IMR-90 (cell line): ENCODE measurements around the gene CBX8. TPM values are rescaled to one million over a fixed set of nuclear protein-coding genes. Genes with fewer than 3 reads are reported as not detected.

Experiments
- ATAC-seq: fragments of 200-7000 bp; cut with Tn5 transposase; 2 replicates; pipeline ENCODE4 v1.9.1; 2020; ENCODE audit warnings: low read depth, mild to moderate bottlenecking, moderate library complexity
- BruUV-seq: library from RNA; stranded (reverse); fragments of 400-500 nt; replicated peaks from 2 replicates; lab custom pipeline; 2021; lab: Mats Ljungman, UMichigan
- CTCF ChIA-PET: fragments of 300-600 bp; formaldehyde crosslinking; extraction: SDS; loops from one replicate; lab custom pipeline; 2021; ENCODE audit warnings: antibody characterized with exemption; lab: Yijun Ruan, JAX
- POLR2A ChIA-PET: fragments of 300-600 bp; sonication (Branson Sonifier 250); formaldehyde crosslinking; loops from one replicate; lab custom pipeline; 2022; ENCODE audit warnings: antibody characterized with exemption; ENCODE audit not compliant: unreplicated experiment; lab: Charles Lee
- DNase-seq: peaks from one replicate; pipeline ENCODE4 v3.0.0; 2013
- H2AFZ ChIP-seq: replicated peaks from 2 replicates; pipeline ENCODE3; 2013; ENCODE audit warnings: low read length, mild to moderate bottlenecking; ENCODE audit not compliant: poor library complexity
- H2AK5ac ChIP-seq: 2 replicates; pipeline ENCODE4 v1.6.1; 2013; ENCODE audit warnings: low read depth, low read length, inconsistent platforms
- H2AK9ac ChIP-seq: replicated peaks from 2 replicates; pipeline ENCODE3; 2013; ENCODE audit warnings: mild to moderate bottlenecking, low read depth, low read length, moderate library complexity; ENCODE audit not compliant: poor library complexity
- H2BK120ac ChIP-seq: 2 replicates; pipeline ENCODE4 v1.6.1; 2013; ENCODE audit warnings: low read depth, low read length, inconsistent platforms
- H2BK15ac ChIP-seq: 3 replicates; pipeline ENCODE4 v1.6.1; 2013; ENCODE audit warnings: low read depth, low read length, inconsistent platforms
- H2BK20ac ChIP-seq: 2 replicates; pipeline ENCODE4 v1.6.1; 2013; ENCODE audit warnings: low read depth, mild to moderate bottlenecking, inconsistent platforms, low read length, moderate library complexity
- H2BK5ac ChIP-seq: 2 replicates; pipeline ENCODE4 v1.6.1; 2013; ENCODE audit warnings: mild to moderate bottlenecking, low read depth, low read length, inconsistent platforms; ENCODE audit not compliant: poor library complexity, severe bottlenecking
- H3K14ac ChIP-seq: replicated peaks from 2 replicates; pipeline ENCODE4 v1.6.1; 2013; ENCODE audit warnings: low read depth, low read length, inconsistent platforms
- H3K18ac ChIP-seq: 2 replicates; pipeline ENCODE4 v1.6.1; 2013; ENCODE audit warnings: low read depth, low read length, control low read depth
- H3K23ac ChIP-seq: 2 replicates; pipeline ENCODE4 v1.6.1; 2013; ENCODE audit warnings: low read depth, low read length, inconsistent platforms
- H3K27ac ChIP-seq: 2 replicates; pipeline ENCODE4 v1.5.1; 2013; ENCODE audit warnings: mild to moderate bottlenecking, control low read depth, low read length; ENCODE audit not compliant: insufficient read depth
- H3K27me3 ChIP-seq: 2 replicates; pipeline ENCODE4 v1.6.1; 2013; ENCODE audit warnings: low read length; ENCODE audit not compliant: control insufficient read depth, insufficient read depth
- H3K36me3 ChIP-seq: 2 replicates; pipeline ENCODE4 v1.6.1; 2013; ENCODE audit warnings: low read length, mixed read lengths; ENCODE audit not compliant: control insufficient read depth, insufficient read depth
- H3K4ac ChIP-seq: 2 replicates; pipeline ENCODE4 v1.6.1; 2013; ENCODE audit warnings: low read depth, low read length, inconsistent platforms
- H3K4me1 ChIP-seq: 2 replicates; pipeline ENCODE4 v1.6.1; 2013; ENCODE audit warnings: low read length, mixed read lengths; ENCODE audit not compliant: control insufficient read depth, insufficient read depth
- H3K4me2 ChIP-seq: 2 replicates; pipeline ENCODE4 v1.6.1; 2013; ENCODE audit warnings: low read depth, mild to moderate bottlenecking, control low read depth, low read length, moderate library complexity
- H3K4me3 ChIP-seq: 2 replicates; pipeline ENCODE4 v1.5.1; 2013; ENCODE audit warnings: low read depth, mild to moderate bottlenecking, control low read depth, low read length, moderate library complexity; ENCODE audit not compliant: insufficient read depth
- H3K56ac ChIP-seq: 2 replicates; pipeline ENCODE4 v1.6.1; 2013; ENCODE audit warnings: low read length, inconsistent platforms; ENCODE audit not compliant: insufficient read depth; ENCODE audit errors: extremely low read depth
- H3K79me1 ChIP-seq, 2 experiments: 2 replicates each; pipeline ENCODE4 v1.6.1; 2013; ENCODE audit warnings: low read length in 2 of 2, inconsistent platforms in 1 of 2, low read depth in 1 of 2
- H3K9ac ChIP-seq: 2 replicates; pipeline ENCODE4 v1.6.1; 2013; ENCODE audit warnings: low read depth, low read length, control low read depth
- H3K9me1 ChIP-seq: 2 replicates; pipeline ENCODE4 v1.6.1; 2013; ENCODE audit warnings: low read length, inconsistent platforms; ENCODE audit not compliant: insufficient read depth
- H3K9me3 ChIP-seq: 2 replicates; pipeline ENCODE4 v1.6.1; 2013; ENCODE audit warnings: low read length; ENCODE audit not compliant: control insufficient read depth, insufficient read depth
- H4K20me1 ChIP-seq: 2 replicates; pipeline ENCODE4 v1.6.1; 2013; ENCODE audit warnings: low read length, inconsistent platforms; ENCODE audit not compliant: insufficient read depth
- H4K5ac ChIP-seq: 2 replicates; pipeline ENCODE4 v1.6.1; 2013; ENCODE audit warnings: mild to moderate bottlenecking, low read depth, low read length, control low read depth
- H4K8ac ChIP-seq, 2 experiments: 2 replicates each; pipeline ENCODE4 v1.6.1; 2013; ENCODE audit warnings: low read depth in 2 of 2, low read length in 2 of 2, control low read depth in 1 of 2, inconsistent platforms in 1 of 2
- H4K91ac ChIP-seq: 2 replicates; pipeline ENCODE4 v1.6.1; 2013; ENCODE audit warnings: low read depth, low read length, inconsistent platforms; ENCODE audit not compliant: insufficient read depth
- BHLHE40 ChIP-seq: fragments of 150-350 bp; IDR thresholded peaks from 2 replicates; pipeline ENCODE4 v1.6.1; 2016; ENCODE audit warnings: mild to moderate bottlenecking, low read depth, low read length
- MAFK ChIP-seq: IDR thresholded peaks from 2 replicates; pipeline ENCODE4 v1.6.1; 2012; ENCODE audit warnings: low read depth, low read length, improper control_type of control experiment
- MAZ ChIP-seq: IDR thresholded peaks from 2 replicates; pipeline ENCODE4 v1.6.1; 2012; ENCODE audit warnings: low read depth, mild to moderate bottlenecking, low read length, improper control_type of control experiment, moderate library complexity, borderline replicate concordance
- NFE2L2 ChIP-seq: fragments of 150-350 bp; IDR thresholded peaks from 2 replicates; pipeline ENCODE4 v1.6.1; 2016; ENCODE audit warnings: low read depth, mild to moderate bottlenecking, low read length
- RAD21 ChIP-seq: IDR thresholded peaks from 2 replicates; pipeline ENCODE4 v1.6.1; 2012; ENCODE audit warnings: low read length, improper control_type of control experiment
- RFX5 ChIP-seq: IDR thresholded peaks from 2 replicates; pipeline ENCODE4 v1.8.0; 2012; ENCODE audit warnings: low read depth, mild to moderate bottlenecking, low read length, moderate library complexity
- SMC3 ChIP-seq: fragments of 150-350 bp; IDR thresholded peaks from 2 replicates; pipeline ENCODE4 v1.6.1; 2016; ENCODE audit warnings: low read depth, mild to moderate bottlenecking, antibody characterized with exemption, low read length, moderate library complexity
- USF2 ChIP-seq: fragments of 150-350 bp; IDR thresholded peaks from 2 replicates; pipeline ENCODE4 v1.6.1; 2017; ENCODE audit warnings: mild to moderate bottlenecking, antibody characterized with exemption, low read length, low read depth
- WGBS, 2 experiments: methylation state at CpG; one replicate each; pipeline versions ENCODE4 v1.1.5 to v1.1.7; 2013; ENCODE audit warnings: missing lambda C conversion rate in 2 of 2; ENCODE audit not compliant: insufficient read length in 1 of 2; ENCODE audit errors: extremely low coverage in 2 of 2; 5-methylcytosine and 5-hydroxymethylcytosine counted together
- dilution Hi-C: fragments of 300-500 bp; cut with HindIII; formaldehyde crosslinking; loops from one replicate; pipeline ENCODE4 v1.14.3; 2018; ENCODE audit warnings: low sequenced_read_pairs; ENCODE audit not compliant: unreplicated experiment
- in situ Hi-C: fragments of 300-500 bp; cut with MboI; formaldehyde crosslinking; loops from 3 replicates; pipeline ENCODE4 v1.14.3; 2019; ENCODE audit warnings: low sequenced_read_pairs, inconsistent platforms, mixed read lengths
- intact Hi-C: fragments of 100-400 bp; cut with micrococcal nuclease; formaldehyde crosslinking; loops from 2 replicates; pipeline ENCODE4 v1.10.0; 2022
- polyA plus RNA-seq, 3 experiments: library from polyadenylated mRNA; depleted of rRNA; stranded (reverse); fragments of >200 nt; gene quantifications; 2 replicates each; pipeline ENCODE4 v1.2.3, GENCODE V29; 2012; ENCODE audit warnings: low replicate concordance in 1 of 3
- total RNA-seq: library from RNA; depleted of rRNA; stranded (reverse); fragments of >200 nt; gene quantifications from 2 replicates; pipeline ENCODE4 v1.2.3, GENCODE V29; 2012

Gene CBX8
- total and polyA plus RNA-seq, 2 of the 4 experiments (the other 2 are of a cell fraction), result 3.2 to 5.4 TPM

GRCh38 chr17:79809530-79810129, 12.8 kb upstream of the CBX8 start:
- Histone ChIP-seq H3K18ac (no peak overlapping the region), H3K79me1 (no peaks in the 10 kb centered on the region), H4K91ac (no peak overlapping the region; the same call in 1 of the 2 replicates), H4K20me1 (peaks cover 4% of the 10 kb centered on the region; the same call in 1 of the 2 replicates), H2BK20ac (no peak overlapping the region; the same call in 1 of the 2 replicates), H4K8ac (no peak overlapping the region; a peak in 1 of 4 replicates), H3K9me3 (no peaks in the 10 kb centered on the region; the same call in 1 of the 2 replicates), H3K4me2 (peak overlapping the region; percentile 33; the same call in 1 of the 2 replicates), H3K4me1 (peaks cover 12% of the 10 kb centered on the region), H3K4ac (no peak overlapping the region), H3K56ac (no peak overlapping the region), H2AK5ac (0 out of 2 replicates have a peak overlapping the region, but pooled peaks have one; percentile 84), H3K9ac (no peak overlapping the region), H2BK5ac (no peak overlapping the region), H3K9me1 (no peaks in the 10 kb centered on the region), H2AK9ac (no peak overlapping the region), H4K5ac (no peak overlapping the region), H3K23ac (no peak overlapping the region), H3K27me3 (peaks cover 90% of the 10 kb centered on the region), H3K27ac (no peak overlapping the region; the same call in 1 of the 2 replicates), H2AFZ (peak overlapping the region; percentile 16), H2BK120ac (0 out of 2 replicates have a peak overlapping the region, but pooled peaks have one; percentile 21), H3K14ac (no peak overlapping the region), H2BK15ac (no peak overlapping the region), H3K4me3 (peak overlapping the region; percentile 1; the same call in 1 of the 2 replicates), H3K36me3 (no peaks in the 10 kb centered on the region)
- CTCF ChIA-PET, result no interaction called here
- WGBS, 2 experiments, result 10% methylated on average over 6 of the region's 40 CpGs; no CpG with 5 or more reads in 1 of the 2 experiments
- TF ChIP-seq NFE2L2 (no peak), MAZ (no peak), MAFK (no peak), RFX5 (no peak), RAD21 (no peak), USF2 (no peak), BHLHE40 (no peak), SMC3 (no peak)
- no peak; the same call in 1 of the 2 replicates for ATAC-seq
- intact Hi-C loops (no loop called here), dilution Hi-C loops (no loop called here), in situ Hi-C loops (no loop called here)
- no TSS peak for BruUV-seq
- POLR2A ChIA-PET, result interaction anchor here (0.6 kb wide), 1 partner anchor 13 kb away, joined by 3 read pairs; no protein-coding TSS in a partner anchor
- no peak for DNase-seq
